Posterior cingulate gyrus (tissue), 11 donors: Measurements from ENCODE around the gene A1BG.
A peak's percentile ranks its signal among the peaks of the same experiment; 100 is the strongest.

Source experiments
- DNase-seq, 10 donors: peaks; one replicate each; pipeline versions ENCODE4 v3.0.0 to v3.0.0-alpha.2; 2020 to 2021; ENCODE audit warnings: mixed read lengths in 3 of 10
- intact Hi-C: fragments of 100-400 bp; cut with DNase I; formaldehyde crosslinking; loops from one replicate; pipeline ENCODE4 v1.15.1; 2023

The A1BG gene

GRCh38 chr19:58305932-58306323 is 47.4 kb downstream of the A1BG start:
- intact Hi-C loops: loop anchor here (2.0 to 10.0 kb wide), 3 partner anchors 21 to 121 kb away; partner anchors contain the start of genes ZNF274, ZNF8 and ZSCAN22
- DNase-seq: no peak

GRCh38 chr19:58305065-58305931 is 48.0 kb downstream of the A1BG start, which contains the start of gene ERVK3-1:
ERVK3-1 (plus strand) TSS chr19:58305377; CDS start chr19:58312169, 6,792 bp downstream.
- intact Hi-C loops: loop anchor here (2.0 to 10.0 kb wide), 3 partner anchors 22 to 120 kb away; partner anchors contain the start of genes ZNF274, ZNF8 and ZSCAN22

GRCh38 chr19:58304748-58305064 is 48.6 kb downstream of the A1BG start:
- no peak for DNase-seq
- intact Hi-C loops: loop anchor here (2.0 to 10.0 kb wide), 3 partner anchors 22 to 120 kb away; partner anchors contain the start of genes ZNF274, ZNF8 and ZSCAN22

More at GRCh38 chr19:58305065-58305931, 48.0 kb downstream of the A1BG start, which contains the start of gene ERVK3-1:
- peak; percentile 94 to 100 (median 96) for DNase-seq

- no peak for DNase-seq
- intact Hi-C loops: loop anchor here (2.0 to 10.0 kb wide), 3 partner anchors 23 to 119 kb away; partner anchors contain the start of genes ZNF274, ZNF8 and ZSCAN22
These were observed 49.0 kb downstream of the A1BG start for GRCh38 chr19:58304255-58304654.

- intact Hi-C loops: loop anchor here (10.0 kb wide), 1 partner anchor 116 kb away; the partner anchor contains the start of gene ZNF274
- peak in 1 of 10 donors; percentile 27 for DNase-seq
These were observed 52.7 kb downstream of the A1BG start for GRCh38 chr19:58300620-58301019.

- intact Hi-C loops: no loop called here
- DNase-seq: peak in 1 of 10 donors; percentile 14
These were observed 57.2 kb downstream of the A1BG start for GRCh38 chr19:58296104-58296503.
